ENCODE results near the gene CRHR2.

GRCh38 chr7:30692882-30693281 is 10.6 kb upstream of the CRHR2 start:
- TF ChIP-seq TAF1 (IDR thresholded peaks at IDR 0.05; ENCODE audit: low read depth) (no peak), RAD21 (conservative IDR thresholded peaks at IDR 0.05) (no peak), CTCF (IDR thresholded peaks at IDR 0.05; ENCODE audit: poor library complexity, severe bottlenecking) (no peak), MXI1 (conservative IDR thresholded peaks at IDR 0.05; ENCODE audit: poor library complexity, severe bottlenecking) (no peak), SMC3 (conservative IDR thresholded peaks at IDR 0.05; ENCODE audit: poor library complexity) (no peak)

All from neural cell (in vitro differentiated cells).